ENCODE measurements around the gene P2RX7.
"Not testable (repeated sequence)": the region's sequence is repeated elsewhere in the genome, so short reads cannot be mapped to it uniquely, and the experiment has no call there.

The P2RX7 gene

DNA sequence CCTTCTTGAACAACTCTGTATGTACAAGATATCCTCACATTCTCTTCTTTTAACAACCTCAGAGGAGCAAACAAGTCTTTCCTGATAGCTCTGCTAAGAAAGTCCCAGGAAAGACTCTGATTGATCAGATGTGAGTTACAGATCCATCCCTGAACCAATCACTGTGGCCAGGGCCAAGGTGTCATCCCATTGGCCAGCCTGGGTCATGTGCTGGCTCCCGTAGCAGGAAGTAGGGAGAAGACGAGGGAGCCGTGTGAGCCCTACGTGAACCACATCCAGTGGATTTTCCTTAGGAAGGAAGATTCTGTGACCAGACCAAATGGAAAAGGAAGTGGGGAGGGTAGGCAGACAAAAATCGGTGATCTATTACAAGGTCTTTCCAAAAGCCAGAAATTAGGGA lies 5.6 kb downstream of the P2RX7 start:
- no peaks in the 10 kb centered on the region for H3K36me3 Mint-ChIP-seq (ENCODE audit: low read depth)
- H3K27ac Mint-ChIP-seq: no peak overlapping the region
- DNase-seq: no peak
- no peak overlapping the region for H3K4me3 Mint-ChIP-seq
- peaks cover 16% of the 10 kb centered on the region for H3K4me1 Mint-ChIP-seq (ENCODE audit: low read depth)
- no peaks in the 10 kb centered on the region for H3K27me3 Mint-ChIP-seq
- no peaks in the 10 kb centered on the region for H3K9me3 Mint-ChIP-seq

DNA sequence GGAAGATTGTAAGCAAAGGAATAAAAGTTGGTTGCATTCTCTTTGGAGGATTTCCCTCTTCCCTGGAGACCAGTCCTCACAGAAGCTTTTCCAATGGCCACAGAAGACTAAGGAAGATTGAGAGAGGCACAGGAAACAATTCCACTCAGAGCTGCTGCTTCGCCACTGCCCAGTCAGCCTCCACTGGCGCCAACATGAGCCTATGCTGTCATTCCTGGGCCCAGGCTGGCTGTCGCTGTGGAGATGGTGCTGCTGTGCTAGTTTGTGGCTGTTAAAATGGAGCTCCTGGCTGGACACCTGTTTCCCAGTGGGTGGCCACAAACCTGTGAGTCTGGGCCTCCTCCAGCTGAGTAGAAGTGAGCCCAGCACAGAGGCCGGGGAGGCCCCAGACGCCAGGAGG lies 6.6 kb downstream of the P2RX7 start:
- H3K9me3 Mint-ChIP-seq: no peaks in the 10 kb centered on the region

DNA sequence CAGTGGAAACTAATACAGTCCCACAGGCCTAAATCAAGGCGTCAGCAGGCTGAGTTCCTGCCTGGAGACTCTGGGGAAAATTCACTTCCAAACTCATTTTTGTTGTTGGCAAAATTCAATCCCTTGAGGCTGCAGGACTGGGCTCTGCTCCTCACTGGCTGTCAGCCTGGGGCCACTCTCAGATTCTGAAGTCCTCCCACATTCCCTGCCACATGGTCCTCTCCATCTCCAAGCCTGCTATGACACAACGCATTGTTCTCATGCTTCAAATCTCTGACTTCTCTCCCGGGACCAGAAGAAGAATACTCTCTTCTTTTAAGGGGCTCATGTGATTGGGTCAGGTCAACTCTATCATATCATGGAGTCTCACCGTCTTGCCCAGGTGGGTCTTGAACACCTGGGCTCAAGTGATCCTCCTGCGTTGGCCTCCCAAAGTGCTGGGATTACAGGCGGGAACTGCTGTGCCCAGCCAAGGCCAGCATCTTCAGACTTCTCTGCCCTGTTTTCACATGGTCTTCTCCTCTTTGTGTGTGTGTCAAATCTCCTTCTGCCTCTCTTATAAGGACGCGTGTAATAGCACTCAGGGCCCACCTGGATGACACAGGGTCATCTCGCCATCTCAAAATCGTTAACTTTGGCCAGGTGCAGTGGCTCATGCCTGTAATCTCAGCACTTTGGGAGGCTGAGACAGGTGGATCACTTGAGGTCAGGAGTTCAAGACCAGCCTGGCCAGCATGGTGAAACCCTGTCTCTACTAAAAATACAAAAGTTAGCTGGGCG lies 9.7 kb downstream of the P2RX7 start:
- no peak overlapping the region for H3K27ac Mint-ChIP-seq
- H3K36me3 Mint-ChIP-seq (ENCODE audit: low read depth): no peaks in the 10 kb centered on the region
- no peaks in the 10 kb centered on the region for H3K9me3 Mint-ChIP-seq
- no peak overlapping the region for H3K4me3 Mint-ChIP-seq
- no peak for DNase-seq
- H3K27me3 Mint-ChIP-seq: no peaks in the 10 kb centered on the region
- H3K4me1 Mint-ChIP-seq (ENCODE audit: low read depth): peaks cover 25% of the 10 kb centered on the region

More for the DNA sequence above, 6.6 kb downstream of the P2RX7 start:
- H3K4me1 Mint-ChIP-seq (ENCODE audit: low read depth): peaks cover 13% of the 10 kb centered on the region
- H3K4me3 Mint-ChIP-seq: no peak overlapping the region
- H3K27ac Mint-ChIP-seq: no peak overlapping the region
- no peaks in the 10 kb centered on the region for H3K27me3 Mint-ChIP-seq
- H3K36me3 Mint-ChIP-seq (ENCODE audit: low read depth): no peaks in the 10 kb centered on the region
- DNase-seq: no peak

- H3K27me3 Mint-ChIP-seq: no peaks in the 10 kb centered on the region
- DNase-seq: no peak
- peak overlapping the region; percentile 78 for H3K27ac Mint-ChIP-seq
- H3K9me3 Mint-ChIP-seq: no peaks in the 10 kb centered on the region
- no peak overlapping the region for H3K4me3 Mint-ChIP-seq
- H3K4me1 Mint-ChIP-seq (ENCODE audit: low read depth): peaks cover 25% of the 10 kb centered on the region
- no peaks in the 10 kb centered on the region for H3K36me3 Mint-ChIP-seq (ENCODE audit: low read depth)
Measured at GRCh38 chr12:121144416-121144914, 11.8 kb downstream of the P2RX7 start.

DNA sequence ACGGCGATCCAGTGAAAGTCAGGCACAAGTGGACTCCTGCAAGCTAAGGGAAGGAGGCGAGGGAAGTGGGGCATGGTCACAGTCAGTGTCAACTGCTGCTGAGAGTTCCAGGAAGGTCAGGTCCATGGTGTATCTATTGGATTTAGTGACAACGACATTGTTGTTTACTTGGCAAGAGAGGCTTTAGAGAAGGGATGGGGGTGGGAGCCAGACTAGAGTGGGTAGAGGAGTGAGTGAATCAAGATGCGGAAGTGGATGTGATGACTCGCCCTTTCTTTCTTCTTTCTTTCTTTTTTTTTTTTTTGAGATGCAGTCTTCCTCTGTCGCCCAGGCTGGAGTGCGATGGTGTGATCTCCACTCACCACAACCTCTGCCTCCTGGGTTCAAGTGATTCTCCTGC lies 12.5 kb downstream of the P2RX7 start:
- Mint-ChIP-seq H3K4me1 (ENCODE audit: low read depth) (peaks cover 25% of the 10 kb centered on the region), H3K27ac (peak overlapping the region; percentile 78), H3K36me3 (ENCODE audit: low read depth) (no peaks in the 10 kb centered on the region), H3K4me3 (no peak overlapping the region), H3K9me3 (no peaks in the 10 kb centered on the region), H3K27me3 (no peaks in the 10 kb centered on the region)
- DNase-seq: no peak

DNA sequence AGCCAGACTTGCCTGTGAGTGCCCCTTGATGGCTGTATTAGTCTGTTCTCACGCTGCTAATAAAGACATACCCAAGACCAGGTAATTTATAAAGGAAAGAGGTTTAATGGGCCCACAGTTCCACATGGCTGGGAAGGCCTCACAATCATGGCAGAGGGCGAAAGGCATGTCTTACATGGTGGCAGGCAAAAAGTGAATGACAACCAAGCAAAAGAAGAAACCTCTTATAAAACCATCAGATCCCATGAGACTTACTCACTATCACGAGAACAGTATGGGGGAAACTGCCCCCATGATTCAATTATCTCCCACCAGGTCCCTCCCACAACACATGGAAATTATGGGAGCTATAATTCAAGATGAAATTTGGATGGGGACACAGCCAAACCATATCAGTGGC lies 16.6 kb downstream of the P2RX7 start:
- H3K4me1 Mint-ChIP-seq (ENCODE audit: low read depth): peaks cover 18% of the 10 kb centered on the region
- not testable (repeated sequence) for H3K27me3 Mint-ChIP-seq, H3K4me3 Mint-ChIP-seq

DNA sequence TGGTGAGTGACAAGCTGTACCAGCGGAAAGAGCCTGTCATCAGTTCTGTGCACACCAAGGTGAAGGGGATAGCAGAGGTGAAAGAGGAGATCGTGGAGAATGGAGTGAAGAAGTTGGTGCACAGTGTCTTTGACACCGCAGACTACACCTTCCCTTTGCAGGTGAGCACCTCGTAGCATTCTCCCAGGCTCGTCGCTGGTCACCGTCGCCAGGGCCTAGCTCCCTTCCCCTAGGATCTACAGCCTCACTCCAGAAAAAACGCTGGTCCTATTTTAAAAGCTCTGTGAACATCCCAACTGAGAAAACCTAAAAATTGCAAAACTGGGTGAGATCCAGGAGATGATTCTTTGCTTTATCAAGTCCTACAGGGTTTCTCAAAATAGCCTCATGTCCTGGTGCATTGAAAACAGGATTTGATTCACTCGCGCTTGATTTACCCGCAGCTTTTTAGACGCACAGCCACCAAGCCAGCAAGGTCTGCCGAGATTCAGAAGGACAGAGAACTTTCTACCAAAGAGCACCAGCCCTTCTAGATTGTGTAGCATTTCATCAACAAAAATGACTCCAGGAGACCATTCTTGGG lies 22.2 kb downstream of the P2RX7 start:
- Mint-ChIP-seq H3K4me3 (no peak overlapping the region), H3K36me3 (ENCODE audit: low read depth) (peaks cover 15% of the 10 kb centered on the region), H3K27me3 (no peaks in the 10 kb centered on the region), H3K4me1 (ENCODE audit: low read depth) (peaks cover 2% of the 10 kb centered on the region), H3K27ac (no peak overlapping the region), H3K9me3 (peaks cover 11% of the 10 kb centered on the region)
- DNase-seq: no peak

More for the DNA sequence above, 16.6 kb downstream of the P2RX7 start:
- not testable (repeated sequence) for DNase-seq; H3K36me3 Mint-ChIP-seq (ENCODE audit: low read depth); H3K9me3 Mint-ChIP-seq; H3K27ac Mint-ChIP-seq

GRCh38 chr12:121156365-121156764 lies 23.7 kb downstream of the P2RX7 start:
- Mint-ChIP-seq H3K27ac (no peak overlapping the region), H3K36me3 (ENCODE audit: low read depth) (peaks cover 15% of the 10 kb centered on the region), H3K4me1 (ENCODE audit: low read depth) (peaks cover 2% of the 10 kb centered on the region), H3K27me3 (no peaks in the 10 kb centered on the region), H3K9me3 (peaks cover 11% of the 10 kb centered on the region), H3K4me3 (no peak overlapping the region)
- DNase-seq: no peak

GRCh38 chr12:121158085-121158484 lies 25.4 kb downstream of the P2RX7 start:
- Mint-ChIP-seq H3K27me3 (no peaks in the 10 kb centered on the region), H3K9me3 (peaks cover 11% of the 10 kb centered on the region), H3K4me1 (ENCODE audit: low read depth) (peaks cover 2% of the 10 kb centered on the region), H3K4me3 (no peak overlapping the region), H3K36me3 (ENCODE audit: low read depth) (peaks cover 15% of the 10 kb centered on the region), H3K27ac (no peak overlapping the region)
- no peak for DNase-seq

DNA sequence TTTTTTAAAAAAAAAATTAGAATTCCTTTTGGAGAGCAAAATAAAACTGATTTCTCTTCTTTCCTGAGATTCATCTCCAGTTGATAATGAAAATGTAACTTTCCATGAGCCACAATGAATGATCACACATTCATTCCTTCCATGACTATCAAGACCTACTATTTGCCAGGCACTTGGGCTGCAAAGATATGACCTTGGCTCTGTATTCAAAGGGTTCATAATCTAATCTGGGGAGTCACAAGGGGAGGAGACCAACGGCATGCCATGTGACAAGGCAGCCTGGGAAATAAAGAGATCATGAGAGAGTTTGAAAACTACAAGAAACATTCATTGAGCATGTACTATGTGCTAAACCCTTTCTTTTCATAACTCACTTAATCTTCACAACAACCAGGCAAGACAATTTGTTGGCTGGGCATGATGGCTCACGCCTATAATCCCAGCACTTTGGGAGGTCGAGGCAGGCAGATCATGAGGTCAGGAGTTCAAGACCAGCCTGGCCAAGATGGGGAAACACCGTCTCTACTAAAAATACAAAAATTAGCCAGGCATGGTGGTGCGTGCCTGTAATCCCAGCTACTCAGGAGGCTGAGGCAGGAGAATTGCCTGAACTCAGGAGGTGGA lies 26.2 kb downstream of the P2RX7 start:
- H3K9me3 Mint-ChIP-seq: peaks cover 11% of the 10 kb centered on the region
- H3K4me3 Mint-ChIP-seq; DNase-seq; H3K27ac Mint-ChIP-seq; H3K27me3 Mint-ChIP-seq; H3K4me1 Mint-ChIP-seq (ENCODE audit: low read depth): not testable (repeated sequence)
- peaks cover 15% of the 10 kb centered on the region for H3K36me3 Mint-ChIP-seq (ENCODE audit: low read depth)

- no peak overlapping the region for H3K27ac Mint-ChIP-seq
Measured at GRCh38 chr12:121159467-121160307, 27.0 kb downstream of the P2RX7 start.

DNA sequence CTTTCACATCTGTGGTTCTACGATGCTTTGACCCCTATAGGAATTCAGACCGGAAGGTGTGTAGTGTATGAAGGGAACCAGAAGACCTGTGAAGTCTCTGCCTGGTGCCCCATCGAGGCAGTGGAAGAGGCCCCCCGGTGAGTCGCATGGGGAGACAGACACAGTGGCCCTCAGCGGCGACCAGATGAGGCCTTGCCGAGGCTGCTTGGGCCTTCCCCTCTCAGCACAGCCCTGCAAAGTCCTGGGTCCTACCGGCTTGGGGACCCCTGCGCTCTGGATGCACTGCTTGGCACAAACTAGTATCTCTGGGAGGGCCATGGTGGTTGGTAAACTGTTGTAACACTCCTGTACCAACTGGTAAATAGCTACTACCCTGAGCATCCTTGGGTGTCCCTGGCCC lies 29.7 kb downstream of the P2RX7 start:
- Mint-ChIP-seq H3K27me3 (no peaks in the 10 kb centered on the region), H3K9me3 (peaks cover 11% of the 10 kb centered on the region), H3K27ac (no peak overlapping the region), H3K36me3 (ENCODE audit: low read depth) (peaks cover 33% of the 10 kb centered on the region), H3K4me3 (no peak overlapping the region), H3K4me1 (ENCODE audit: low read depth) (peaks cover 2% of the 10 kb centered on the region)
- no peak for DNase-seq

More at GRCh38 chr12:121159467-121160307, 27.0 kb downstream of the P2RX7 start:
- Mint-ChIP-seq H3K27me3 (no peaks in the 10 kb centered on the region), H3K4me3 (no peak overlapping the region), H3K9me3 (peaks cover 11% of the 10 kb centered on the region), H3K36me3 (ENCODE audit: low read depth) (peaks cover 16% of the 10 kb centered on the region), H3K4me1 (ENCODE audit: low read depth) (peaks cover 2% of the 10 kb centered on the region)
- no peak for DNase-seq

- H3K4me1 Mint-ChIP-seq (ENCODE audit: low read depth): peaks cover 2% of the 10 kb centered on the region
- H3K27me3 Mint-ChIP-seq: no peaks in the 10 kb centered on the region
- H3K27ac Mint-ChIP-seq: no peak overlapping the region
- H3K36me3 Mint-ChIP-seq (ENCODE audit: low read depth): peaks cover 28% of the 10 kb centered on the region
- no peak for DNase-seq
- no peak overlapping the region for H3K4me3 Mint-ChIP-seq
- H3K9me3 Mint-ChIP-seq: peaks cover 9% of the 10 kb centered on the region
Measured at GRCh38 chr12:121162985-121163384, 30.3 kb downstream of the P2RX7 start.

DNA sequence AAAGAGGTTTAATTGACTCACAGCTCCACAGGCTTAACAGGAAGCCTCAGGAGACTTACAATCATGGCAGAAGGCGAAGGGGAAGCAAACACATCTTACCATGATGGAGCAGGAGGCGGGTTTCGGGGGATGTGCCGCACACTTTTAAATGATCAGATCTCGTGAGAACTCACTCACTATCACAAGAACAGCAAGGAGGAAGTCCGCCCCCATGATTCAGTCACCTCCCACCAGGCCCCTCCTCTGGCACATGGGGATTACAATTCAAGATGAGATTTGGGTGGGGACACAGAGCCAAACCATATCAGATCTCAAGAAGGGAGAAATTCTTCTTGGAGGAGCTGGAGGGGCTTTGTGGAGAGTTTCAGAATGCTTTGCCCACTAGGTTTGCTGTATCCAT lies 32.2 kb downstream of the P2RX7 start:
- not testable (repeated sequence) for H3K27ac Mint-ChIP-seq; DNase-seq; H3K4me3 Mint-ChIP-seq; H3K27me3 Mint-ChIP-seq; H3K9me3 Mint-ChIP-seq; H3K4me1 Mint-ChIP-seq (ENCODE audit: low read depth)
- H3K36me3 Mint-ChIP-seq (ENCODE audit: low read depth): peaks cover 25% of the 10 kb centered on the region
